MM.1S (cell line): Measurements from ENCODE around the gene FARP1.

ENCODE experiments used
- DNase-seq: peaks from one replicate; pipeline ENCODE4 v3.0.0-alpha.2; 2015
- H2AFZ ChIP-seq: fragments of 300-600 bp; sonication (generic); 2 replicates; pipeline ENCODE4 v1.6.0; 2016; ENCODE audit warnings: antibody characterized with exemption, low read length
- H3F3A ChIP-seq: fragments of 300-600 bp; sonication (generic); 2 replicates; pipeline ENCODE4 v1.6.1; 2016; ENCODE audit warnings: mild to moderate bottlenecking, antibody characterized with exemption, low read length, moderate library complexity, mixed read lengths; ENCODE audit not compliant: insufficient read depth
- H3K27ac ChIP-seq: fragments of 300-600 bp; sonication (generic); 2 replicates; pipeline ENCODE4 v1.5.1; 2016; ENCODE audit warnings: mild to moderate bottlenecking, low read length
- H3K27me3 ChIP-seq: fragments of 300-600 bp; sonication (generic); replicated peaks from 2 replicates; pipeline ENCODE4 v1.6.0; 2016; ENCODE audit warnings: low read length; ENCODE audit not compliant: insufficient read depth
- H3K36me3 ChIP-seq: fragments of 300-600 bp; sonication (generic); replicated peaks from 2 replicates; pipeline ENCODE4 v1.6.1; 2016; ENCODE audit warnings: mild to moderate bottlenecking, low read length, mixed read lengths; ENCODE audit not compliant: insufficient read depth
- H3K4me1 ChIP-seq: fragments of 300-600 bp; sonication (generic); 2 replicates; pipeline ENCODE4 v1.6.1; 2016; ENCODE audit warnings: low read length, mixed read lengths
- H3K4me2 ChIP-seq: fragments of 300-600 bp; sonication (generic); 2 replicates; pipeline ENCODE4 v1.6.0; 2016; ENCODE audit warnings: low read depth, low read length
- H3K4me3 ChIP-seq: fragments of 300-600 bp; sonication (generic); 2 replicates; pipeline ENCODE4 v1.5.1; 2016; ENCODE audit warnings: low read length, mixed read lengths
- H3K79me2 ChIP-seq: fragments of 300-600 bp; sonication (generic); 2 replicates; pipeline ENCODE4 v1.6.1; 2016; ENCODE audit warnings: mixed run types, low read length, mixed read lengths
- H3K9ac ChIP-seq: fragments of 300-600 bp; sonication (generic); 2 replicates; pipeline ENCODE4 v1.6.1; 2016; ENCODE audit warnings: low read length, mixed read lengths
- H3K9me2 ChIP-seq: fragments of 300-600 bp; sonication (generic); replicated peaks from 2 replicates; pipeline ENCODE4 v1.6.1; 2016; ENCODE audit warnings: mild to moderate bottlenecking, low read length, mixed read lengths; ENCODE audit not compliant: insufficient read depth
- H3K9me3 ChIP-seq: fragments of 300-600 bp; sonication (generic); replicated peaks from 2 replicates; pipeline ENCODE4 v1.6.1; 2016; ENCODE audit warnings: mild to moderate bottlenecking, low read length, mixed read lengths; ENCODE audit not compliant: insufficient read depth
- H4K20me1 ChIP-seq: fragments of 300-600 bp; sonication (generic); 2 replicates; pipeline ENCODE4 v1.6.1; 2016; ENCODE audit warnings: mild to moderate bottlenecking, low read length, moderate library complexity, mixed read lengths; ENCODE audit not compliant: insufficient read depth
- CTCF ChIP-seq: fragments of 300-600 bp; sonication (generic); IDR thresholded peaks from 2 replicates; pipeline ENCODE4 v1.5.1; 2016; ENCODE audit warnings: antibody characterized with exemption, low read length, mixed read lengths
- EZH2 ChIP-seq: fragments of 300-600 bp; sonication (generic); optimal IDR thresholded peaks from 2 replicates; pipeline ENCODE3; 2017; ENCODE audit warnings: low read depth, mild to moderate bottlenecking, antibody characterized with exemption, low read length, mixed read lengths
- EZH2phosphoT487 ChIP-seq: fragments of 300-600 bp; sonication (generic); IDR thresholded peaks from 2 replicates; pipeline ENCODE4 v1.6.1; 2018; ENCODE audit warnings: antibody characterized with exemption, low read length

Gene FARP1

DNA sequence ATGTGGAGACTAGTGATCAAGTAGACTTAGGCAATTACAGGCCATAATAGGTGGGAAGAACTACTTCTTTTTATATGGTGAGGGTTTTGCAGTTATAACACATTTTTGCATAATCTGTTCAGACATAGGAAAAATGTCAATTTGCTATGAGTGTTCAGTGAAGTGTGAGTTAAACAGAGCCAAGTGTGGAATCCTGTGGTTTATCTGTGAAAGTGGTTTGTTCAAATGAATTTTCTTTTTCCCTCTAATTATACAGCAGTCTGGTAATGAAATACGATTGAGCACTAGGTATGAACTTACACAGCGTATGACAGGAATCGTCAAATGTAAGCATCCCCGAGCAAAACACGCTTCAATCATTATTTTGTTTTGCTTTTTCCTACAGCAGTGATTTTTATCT, 255.7 kb downstream of the FARP1 start:
- no peak for DNase-seq
- Histone ChIP-seq H3K4me2 (no peak overlapping the region), H3K9ac (no peak overlapping the region), H3F3A (no peaks in the 10 kb centered on the region), H3K36me3 (no peaks in the 10 kb centered on the region), H3K9me3 (no peaks in the 10 kb centered on the region), H3K9me2 (no peaks in the 10 kb centered on the region), H2AFZ (no peak overlapping the region), H4K20me1 (no peaks in the 10 kb centered on the region), H3K27ac (no peak overlapping the region), H3K79me2 (no peaks in the 10 kb centered on the region), H3K4me3 (no peak overlapping the region), H3K4me1 (no peaks in the 10 kb centered on the region), H3K27me3 (no peaks in the 10 kb centered on the region)
- TF ChIP-seq CTCF = no peak
- TF ChIP-seq EZH2 = no peak
- TF ChIP-seq EZH2phosphoT487 = no peak

- TF ChIP-seq CTCF (no peak), EZH2phosphoT487 (no peak), EZH2 (no peak)
- no peaks in the 10 kb centered on the region for H3K36me3 ChIP-seq
These were observed 256.9 kb downstream of the FARP1 start for GRCh38 chr13:98399756-98400155.

GRCh38 chr13:98401934-98402333, 259.0 kb downstream of the FARP1 start:
- Histone ChIP-seq H3K9me2 (no peaks in the 10 kb centered on the region), H2AFZ (no peak overlapping the region), H3K4me3 (no peak overlapping the region), H4K20me1 (no peaks in the 10 kb centered on the region), H3K79me2 (no peaks in the 10 kb centered on the region), H3F3A (no peaks in the 10 kb centered on the region), H3K4me1 (no peaks in the 10 kb centered on the region), H3K36me3 (no peaks in the 10 kb centered on the region), H3K9me3 (no peaks in the 10 kb centered on the region), H3K27ac (no peak overlapping the region), H3K27me3 (no peaks in the 10 kb centered on the region), H3K9ac (no peak overlapping the region), H3K4me2 (no peak overlapping the region)
- DNase-seq = no peak
- TF ChIP-seq CTCF = no peak
- no peak for TF ChIP-seq EZH2
- no peak for TF ChIP-seq EZH2phosphoT487

More at GRCh38 chr13:98399756-98400155, 256.9 kb downstream of the FARP1 start:
- no peaks in the 10 kb centered on the region for H3K4me1 ChIP-seq
- H3F3A ChIP-seq = no peaks in the 10 kb centered on the region
- H4K20me1 ChIP-seq = no peaks in the 10 kb centered on the region
- no peak overlapping the region for H3K9ac ChIP-seq
- no peaks in the 10 kb centered on the region for H3K9me2 ChIP-seq
- no peak for DNase-seq
- no peaks in the 10 kb centered on the region for H3K27me3 ChIP-seq
- no peak overlapping the region for H3K4me3 ChIP-seq
- H2AFZ ChIP-seq = no peak overlapping the region
- no peak overlapping the region for H3K4me2 ChIP-seq
- no peak overlapping the region for H3K27ac ChIP-seq
- H3K9me3 ChIP-seq = no peaks in the 10 kb centered on the region
- H3K79me2 ChIP-seq = no peaks in the 10 kb centered on the region
